ENCODE data around the gene CEP72. TPM values are rescaled to one million over a fixed set of nuclear protein-coding genes. Genes with fewer than 3 reads are reported as not detected.
A peak's percentile ranks its signal among the peaks of the same experiment; 100 is the strongest.

The CEP72 gene
- total RNA-seq, 2 donors from 2014 or later: 35.6 to 36.5 TPM

- no peak for TF ChIP-seq CTCF (conservative IDR thresholded peaks at IDR 0.05)
- Histone ChIP-seq H3K9me3 (ENCODE audit: control insufficient read depth, low read length) (no peaks in the 10 kb centered on the region), H3K36me3 (ENCODE audit: control insufficient read depth, insufficient read depth, low read length) (peaks cover 31% of the 10 kb centered on the region), H3K4me3 (ENCODE audit: low read length) (no peak overlapping the region), H3K27ac (ENCODE audit: low read depth, low read length) (peak overlapping the region; percentile 8), H3K9ac (ENCODE audit: extremely low read depth, low read length, poor library complexity, severe bottlenecking) (no peak overlapping the region), H3K4me1 (ENCODE audit: control insufficient read depth, insufficient read depth, low read length) (no peaks in the 10 kb centered on the region), H3K27me3 (ENCODE audit: control insufficient read depth, insufficient read depth, low read length, poor library complexity, severe bottlenecking) (no peaks in the 10 kb centered on the region)
- Mint-ChIP-seq H3K27ac (peak overlapping the region; percentile 45), H3K27me3 (ENCODE audit: insufficient read depth) (no peaks in the 10 kb centered on the region), H3K4me1 (no peaks in the 10 kb centered on the region), H3K9me3 (no peaks in the 10 kb centered on the region), H3K4me3 (no peak overlapping the region), H3K36me3 (ENCODE audit: low read depth) (peaks cover 41% of the 10 kb centered on the region)
- no peak for DNase-seq
- WGBS, 2 experiments (ENCODE audit: insufficient coverage in 1 of 2, insufficient read length in 1 of 2): 92 to 94% methylated on average over 8 to 12 of the region's 12 CpGs
Measured at GRCh38 chr5:634191-634590, 22.1 kb downstream of the CEP72 start.

GRCh38 chr5:635306-636055 lies 23.3 kb downstream of the CEP72 start:
- Mint-ChIP-seq H3K27ac (no peak overlapping the region), H3K4me1 (no peaks in the 10 kb centered on the region), H3K4me3 (no peak overlapping the region), H3K36me3 (ENCODE audit: low read depth) (peaks cover 50% of the 10 kb centered on the region), H3K9me3 (no peaks in the 10 kb centered on the region), H3K27me3 (ENCODE audit: insufficient read depth) (no peaks in the 10 kb centered on the region)
- Histone ChIP-seq H3K36me3 (ENCODE audit: control insufficient read depth, insufficient read depth, low read length) (peaks cover 35% of the 10 kb centered on the region), H3K27ac (ENCODE audit: low read depth, low read length) (no peak overlapping the region), H3K4me1 (ENCODE audit: control insufficient read depth, insufficient read depth, low read length) (no peaks in the 10 kb centered on the region), H3K27me3 (ENCODE audit: control insufficient read depth, insufficient read depth, low read length, poor library complexity, severe bottlenecking) (no peaks in the 10 kb centered on the region), H3K9ac (ENCODE audit: extremely low read depth, low read length, poor library complexity, severe bottlenecking) (no peak overlapping the region), H3K9me3 (ENCODE audit: control insufficient read depth, low read length) (no peaks in the 10 kb centered on the region), H3K4me3 (ENCODE audit: low read length) (no peak overlapping the region)
- no peak for DNase-seq
- no peak for TF ChIP-seq CTCF (conservative IDR thresholded peaks at IDR 0.05)
- 96 to 97% methylated on average over 13 to 18 of the region's 18 CpGs for WGBS, 2 experiments (ENCODE audit: insufficient coverage in 1 of 2, insufficient read length in 1 of 2)

GRCh38 chr5:636951-637350 lies 24.8 kb downstream of the CEP72 start:
- no peaks in the 10 kb centered on the region for H3K4me1 Mint-ChIP-seq
- peaks cover 56% of the 10 kb centered on the region for H3K36me3 Mint-ChIP-seq (ENCODE audit: low read depth)
- no peaks in the 10 kb centered on the region for H3K9me3 ChIP-seq (ENCODE audit: control insufficient read depth, low read length)
- no peak overlapping the region for H3K27ac ChIP-seq (ENCODE audit: low read depth, low read length)
- H3K9me3 Mint-ChIP-seq: no peaks in the 10 kb centered on the region
- H3K27ac Mint-ChIP-seq: no peak overlapping the region
- WGBS, 2 experiments (ENCODE audit: insufficient coverage in 1 of 2, insufficient read length in 1 of 2): 93 to 98% methylated on average over 18 to 20 of the region's 20 CpGs
- H3K9ac ChIP-seq (ENCODE audit: extremely low read depth, low read length, poor library complexity, severe bottlenecking): no peak overlapping the region
- no peak overlapping the region for H3K4me3 ChIP-seq (ENCODE audit: low read length)
- no peaks in the 10 kb centered on the region for H3K27me3 ChIP-seq (ENCODE audit: control insufficient read depth, insufficient read depth, low read length, poor library complexity, severe bottlenecking)
- peaks cover 41% of the 10 kb centered on the region for H3K36me3 ChIP-seq (ENCODE audit: control insufficient read depth, insufficient read depth, low read length)
- H3K4me3 Mint-ChIP-seq: no peak overlapping the region
- TF ChIP-seq CTCF (conservative IDR thresholded peaks at IDR 0.05): no peak
- no peaks in the 10 kb centered on the region for H3K27me3 Mint-ChIP-seq (ENCODE audit: insufficient read depth)
- no peak for DNase-seq
- H3K4me1 ChIP-seq (ENCODE audit: control insufficient read depth, insufficient read depth, low read length): no peaks in the 10 kb centered on the region

Data from endodermal cell (in vitro differentiated cells).